22Rv1 (cell line): ENCODE results near the gene COLGALT1.

Experiments used
- ZFX ChIP-seq: fragments of 450-650 bp; IDR thresholded peaks from 2 replicates; pipeline ENCODE4 v1.6.1; 2017; ENCODE audit warnings: antibody characterized with exemption, borderline replicate concordance
- TF ChIP-seq, protein P1 (sequence below): fragments of 450-650 bp; IDR thresholded peaks from 2 replicates; pipeline ENCODE4 v1.5.1; 2017; ENCODE audit warnings: mild to moderate bottlenecking

DNA sequence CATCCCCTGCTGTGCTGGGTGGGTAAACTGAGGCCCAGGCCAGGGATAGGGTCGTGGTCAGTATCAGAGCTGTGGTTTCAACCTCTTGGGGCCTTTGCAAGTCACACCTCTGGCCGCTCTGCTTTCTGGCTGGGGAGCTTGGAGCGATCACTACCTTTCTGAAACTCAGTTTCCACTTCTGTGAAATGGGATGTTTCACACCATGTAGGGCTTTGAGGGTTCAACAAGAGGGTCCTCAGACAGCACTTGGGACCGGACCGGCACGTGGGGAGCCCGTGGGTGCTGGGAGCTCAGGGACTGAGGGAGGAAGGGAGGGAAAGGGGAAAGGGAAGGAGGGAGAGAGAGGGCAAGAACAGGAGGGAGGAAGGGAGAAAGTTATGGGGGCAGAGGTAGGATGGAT lies 22.9 kb upstream of the COLGALT1 start:
- TF ChIP-seq, protein P1, sequence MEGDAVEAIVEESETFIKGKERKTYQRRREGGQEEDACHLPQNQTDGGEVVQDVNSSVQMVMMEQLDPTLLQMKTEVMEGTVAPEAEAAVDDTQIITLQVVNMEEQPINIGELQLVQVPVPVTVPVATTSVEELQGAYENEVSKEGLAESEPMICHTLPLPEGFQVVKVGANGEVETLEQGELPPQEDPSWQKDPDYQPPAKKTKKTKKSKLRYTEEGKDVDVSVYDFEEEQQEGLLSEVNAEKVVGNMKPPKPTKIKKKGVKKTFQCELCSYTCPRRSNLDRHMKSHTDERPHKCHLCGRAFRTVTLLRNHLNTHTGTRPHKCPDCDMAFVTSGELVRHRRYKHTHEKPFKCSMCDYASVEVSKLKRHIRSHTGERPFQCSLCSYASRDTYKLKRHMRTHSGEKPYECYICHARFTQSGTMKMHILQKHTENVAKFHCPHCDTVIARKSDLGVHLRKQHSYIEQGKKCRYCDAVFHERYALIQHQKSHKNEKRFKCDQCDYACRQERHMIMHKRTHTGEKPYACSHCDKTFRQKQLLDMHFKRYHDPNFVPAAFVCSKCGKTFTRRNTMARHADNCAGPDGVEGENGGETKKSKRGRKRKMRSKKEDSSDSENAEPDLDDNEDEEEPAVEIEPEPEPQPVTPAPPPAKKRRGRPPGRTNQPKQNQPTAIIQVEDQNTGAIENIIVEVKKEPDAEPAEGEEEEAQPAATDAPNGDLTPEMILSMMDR = no peak
- no peak for TF ChIP-seq ZFX
